HCEC 1CT (cell line): Measurements from ENCODE around the gene FBLN7.

ENCODE experiments used
- DNase-seq: peaks from one replicate; pipeline ENCODE4 v3.0.0-alpha.2; 2017

The FBLN7 gene

GRCh38 chr2:112159454-112159921 lies 21.3 kb downstream of the FBLN7 start:
- DNase-seq, result no peak

GRCh38 chr2:112160283-112161250 lies 22.4 kb downstream of the FBLN7 start:
- DNase-seq, result no peak

- DNase-seq, result no peak
Measured at GRCh38 chr2:112161431-112162145, 23.4 kb downstream of the FBLN7 start.

GRCh38 chr2:112162341-112162740 lies 24.2 kb downstream of the FBLN7 start:
- DNase-seq, result no peak

GRCh38 chr2:112162956-112163355 lies 24.8 kb downstream of the FBLN7 start:
- DNase-seq, result no peak

- DNase-seq, result no peak
Measured at GRCh38 chr2:112163541-112163981, 25.4 kb downstream of the FBLN7 start.

GRCh38 chr2:112164876-112165275 lies 26.7 kb downstream of the FBLN7 start:
- DNase-seq, result no peak

GRCh38 chr2:112165296-112165695 lies 27.1 kb downstream of the FBLN7 start:
- no peak for DNase-seq

- DNase-seq, result no peak
Measured at GRCh38 chr2:112166806-112167499, 28.8 kb downstream of the FBLN7 start.

GRCh38 chr2:112168422-112169124 lies 30.4 kb downstream of the FBLN7 start:
- no peak for DNase-seq

GRCh38 chr2:112170495-112170894 lies 32.3 kb downstream of the FBLN7 start:
- DNase-seq, result no peak

GRCh38 chr2:112173646-112174319 lies 35.6 kb downstream of the FBLN7 start:
- no peak for DNase-seq

GRCh38 chr2:112174383-112174782 lies 36.2 kb downstream of the FBLN7 start:
- DNase-seq, result no peak

- no peak for DNase-seq
Measured at GRCh38 chr2:112175333-112175732, 37.1 kb downstream of the FBLN7 start.

- no peak for DNase-seq
Measured at GRCh38 chr2:112175958-112176573, 37.9 kb downstream of the FBLN7 start.

- no peak for DNase-seq
Measured at GRCh38 chr2:112181571-112182290, 43.5 kb downstream of the FBLN7 start.

- no peak for DNase-seq
Measured at GRCh38 chr2:112182581-112183034, 44.4 kb downstream of the FBLN7 start.

GRCh38 chr2:112183327-112184025 lies 45.3 kb downstream of the FBLN7 start:
- no peak for DNase-seq

GRCh38 chr2:112184121-112184520 lies 45.9 kb downstream of the FBLN7 start:
- DNase-seq, result no peak

GRCh38 chr2:112185131-112185530 lies 46.9 kb downstream of the FBLN7 start:
- DNase-seq, result no peak
